ENCODE data around the gene TEX48.

- no peak for TF ChIP-seq EZH2 (IDR thresholded peaks at IDR 0.05; ENCODE audit: borderline replicate concordance, low read length)
- TF ChIP-seq CTCF (IDR thresholded peaks at IDR 0.05; ENCODE audit: low read length) = no peak
Measured at GRCh38 chr9:114684036-114684435, 2.0 kb upstream of the TEX48 start.

All from OCI-LY1 (cell line).